HG02678 (cell line): ENCODE data around the gene MKLN1.
"Not testable (repeated sequence)": the region's sequence is repeated elsewhere in the genome, so short reads cannot be mapped to it uniquely, and the experiment has no call there.

Source experiments
- ATAC-seq: cut with Tn5 transposase; IDR thresholded peaks from one replicate; pipeline ENCODE4 v1.9.1; 2021; ENCODE audit warnings: mild to moderate bottlenecking, moderate library complexity; ENCODE audit not compliant: unreplicated experiment

Gene MKLN1

GRCh38 chr7:131388126-131388525 is 60.5 kb downstream of the MKLN1 start:
- no peak for ATAC-seq

GRCh38 chr7:131390275-131390674 is 62.6 kb downstream of the MKLN1 start:
- no peak for ATAC-seq

- no peak for ATAC-seq
Measured at GRCh38 chr7:131391145-131391544, 63.5 kb downstream of the MKLN1 start.

GRCh38 chr7:131400681-131401176 is 73.1 kb downstream of the MKLN1 start:
- ATAC-seq: no peak

GRCh38 chr7:131401194-131401593 is 73.5 kb downstream of the MKLN1 start:
- ATAC-seq: no peak

- no peak for ATAC-seq
Measured at GRCh38 chr7:131403322-131403721, 75.6 kb downstream of the MKLN1 start.

DNA sequence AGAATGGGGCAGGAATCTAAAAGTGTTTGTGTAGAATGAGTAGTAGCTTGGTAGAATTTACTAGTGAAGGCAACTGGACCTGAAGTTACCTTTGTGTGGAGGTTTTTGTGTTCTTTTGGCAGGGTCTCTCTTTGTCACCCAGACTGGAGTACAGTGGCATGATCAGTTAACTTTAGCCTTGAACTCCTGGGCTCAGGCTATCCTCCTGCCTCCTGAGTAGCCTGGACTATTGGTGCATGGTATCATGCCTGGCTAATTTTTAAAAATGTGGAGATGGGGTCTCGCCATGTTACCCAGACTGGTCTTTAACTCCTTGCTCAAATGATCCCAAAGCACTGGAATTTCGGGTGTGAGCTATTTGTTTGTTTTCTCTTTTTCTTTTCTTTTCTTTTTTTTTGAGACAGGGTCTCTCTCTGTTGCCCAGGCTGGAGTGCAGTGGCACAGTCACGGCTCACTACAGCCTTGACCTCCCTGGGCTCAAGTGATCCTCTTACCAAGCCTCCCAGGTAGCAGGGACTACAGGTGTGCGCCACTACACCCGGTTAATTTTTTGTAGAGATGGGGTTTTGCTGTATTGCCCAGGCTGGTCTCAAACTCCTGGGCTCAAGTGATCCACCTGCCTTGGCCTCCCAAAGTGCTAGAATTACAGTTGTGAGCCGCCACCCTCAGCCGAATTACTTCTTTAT is 76.7 kb downstream of the MKLN1 start:
- ATAC-seq: no peak

DNA sequence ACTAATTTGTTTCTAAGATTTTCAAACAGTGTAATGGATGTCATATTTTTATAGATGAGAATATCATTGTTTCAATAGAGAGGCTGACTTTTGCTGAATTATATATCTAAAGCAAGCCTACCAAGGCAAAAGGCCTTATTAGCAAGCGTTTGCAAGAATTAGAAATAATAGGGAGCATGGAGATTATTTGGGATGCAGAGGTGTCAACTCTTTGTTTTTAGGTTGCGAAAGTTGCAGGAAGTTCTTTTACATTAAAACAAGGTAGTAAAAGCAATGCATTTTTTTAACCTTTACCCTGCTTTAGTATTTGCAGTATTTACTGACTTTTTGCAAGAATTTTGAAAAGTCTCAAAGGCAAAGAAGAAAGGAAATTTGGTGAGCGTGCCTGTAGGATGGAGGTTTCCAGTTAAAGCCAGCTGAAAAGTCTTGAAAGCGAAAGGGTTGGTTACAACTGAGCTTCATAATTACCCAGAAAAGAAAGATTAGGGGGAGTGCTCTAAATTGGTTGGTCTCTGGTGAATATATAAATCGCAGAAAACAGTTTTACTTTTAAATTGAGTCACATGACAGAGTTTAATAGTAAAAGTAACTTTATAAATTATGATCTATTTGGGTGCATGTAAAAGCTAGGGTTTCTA is 81.6 kb downstream of the MKLN1 start:
- ATAC-seq: no peak

DNA sequence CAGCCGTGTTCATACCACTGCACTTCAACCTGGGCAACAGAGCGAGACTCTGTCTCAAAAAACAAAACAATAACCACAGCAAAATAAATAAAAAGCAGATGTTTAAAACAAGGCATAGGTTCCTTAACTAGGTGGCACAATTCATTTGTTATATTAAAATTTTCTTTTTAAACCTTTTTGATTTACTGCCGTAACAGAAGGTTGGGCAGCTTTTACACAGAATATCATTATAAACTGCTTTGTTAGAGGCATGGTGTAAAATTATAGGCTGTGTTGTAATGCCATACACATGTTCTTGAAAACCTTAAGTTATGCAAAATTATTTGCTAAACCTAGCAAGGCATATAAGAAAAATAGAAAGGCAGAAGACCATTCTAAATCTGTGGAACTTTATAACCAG is 84.4 kb downstream of the MKLN1 start:
- ATAC-seq: no peak

DNA sequence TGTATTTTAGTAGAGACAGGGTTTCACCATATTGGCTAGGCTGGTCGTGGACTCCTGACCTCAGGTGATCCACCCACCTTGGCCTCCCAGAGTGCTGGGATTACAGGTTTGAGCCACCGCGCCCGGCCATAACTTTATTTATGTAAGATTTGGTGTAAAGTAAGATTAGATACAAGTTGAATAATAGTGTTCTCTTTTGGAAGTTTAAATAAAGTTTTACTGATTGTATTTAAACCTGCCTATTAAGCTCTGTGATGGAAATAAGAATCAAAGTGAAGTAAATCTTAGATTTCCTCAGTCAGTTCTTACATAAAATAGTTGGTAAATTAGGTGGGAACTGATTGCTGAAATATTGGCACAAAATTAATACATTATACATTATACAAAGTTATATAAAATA is 86.0 kb downstream of the MKLN1 start:
- no peak for ATAC-seq

DNA sequence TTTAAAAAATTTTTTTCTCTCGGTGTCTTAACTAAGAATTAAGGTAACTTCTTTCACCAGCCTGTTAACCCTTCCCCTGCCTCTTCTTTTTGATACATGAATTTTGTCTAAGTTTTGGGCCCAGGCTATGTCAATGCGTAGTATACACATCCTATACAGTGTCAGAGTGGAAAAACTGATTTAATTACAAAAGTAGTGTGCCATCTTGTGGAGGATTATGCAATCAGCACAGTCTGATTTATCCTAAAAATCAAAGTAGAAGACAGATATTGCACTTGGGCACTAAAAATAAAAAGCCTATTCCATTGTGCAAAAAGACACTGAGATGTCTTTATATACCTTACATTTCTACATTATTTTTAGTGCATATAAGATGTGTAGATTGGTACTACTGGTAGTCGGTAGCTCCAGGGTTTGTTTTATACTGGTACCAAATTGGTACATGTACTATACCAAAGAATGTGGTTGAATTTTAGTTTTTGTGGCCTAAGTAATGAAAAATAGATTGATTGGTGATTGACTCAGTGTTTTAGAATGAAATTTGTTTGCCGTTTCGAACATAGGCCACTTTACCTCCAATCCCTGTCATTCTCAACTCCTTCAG is 96.6 kb downstream of the MKLN1 start:
- ATAC-seq: no peak

DNA sequence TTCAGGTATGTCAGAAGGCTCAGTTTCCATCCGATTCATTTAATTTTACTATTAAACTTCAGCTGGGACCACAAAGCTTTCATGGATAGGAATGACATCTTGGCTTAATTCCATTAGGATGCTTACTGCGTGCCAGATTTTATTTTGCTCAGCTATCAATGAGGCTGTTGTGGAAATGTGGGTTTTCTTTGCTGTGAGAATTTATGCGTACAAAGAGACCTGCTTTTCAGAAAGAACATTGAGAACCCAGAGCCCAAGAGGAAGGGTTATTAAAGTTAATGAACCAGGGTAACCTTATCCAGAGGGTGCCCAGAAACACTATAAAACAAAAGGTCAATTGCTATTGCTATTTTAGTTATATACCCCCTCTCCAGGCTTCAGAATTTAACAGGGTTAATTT is 98.3 kb downstream of the MKLN1 start:
- ATAC-seq: no peak

DNA sequence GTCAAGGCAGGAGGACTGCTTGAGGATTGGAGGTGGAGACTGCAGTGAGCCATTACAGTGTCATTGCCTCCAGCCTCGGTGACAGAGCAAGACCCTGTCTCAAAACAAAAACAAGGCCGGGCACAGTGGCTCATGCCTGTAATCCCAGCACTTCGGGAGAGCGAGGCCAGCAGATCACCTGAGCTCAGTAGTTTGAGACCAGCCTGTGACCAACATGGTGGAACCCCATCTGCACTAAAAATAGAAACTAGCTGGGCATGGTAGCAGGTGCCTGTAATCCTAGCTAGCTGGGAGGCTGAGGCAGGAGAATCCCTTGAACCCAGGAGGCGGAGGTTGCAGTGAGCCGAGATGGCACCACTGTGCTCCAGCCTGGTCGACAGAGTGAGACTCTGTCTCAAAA is 103.2 kb downstream of the MKLN1 start:
- not testable (repeated sequence) for ATAC-seq

DNA sequence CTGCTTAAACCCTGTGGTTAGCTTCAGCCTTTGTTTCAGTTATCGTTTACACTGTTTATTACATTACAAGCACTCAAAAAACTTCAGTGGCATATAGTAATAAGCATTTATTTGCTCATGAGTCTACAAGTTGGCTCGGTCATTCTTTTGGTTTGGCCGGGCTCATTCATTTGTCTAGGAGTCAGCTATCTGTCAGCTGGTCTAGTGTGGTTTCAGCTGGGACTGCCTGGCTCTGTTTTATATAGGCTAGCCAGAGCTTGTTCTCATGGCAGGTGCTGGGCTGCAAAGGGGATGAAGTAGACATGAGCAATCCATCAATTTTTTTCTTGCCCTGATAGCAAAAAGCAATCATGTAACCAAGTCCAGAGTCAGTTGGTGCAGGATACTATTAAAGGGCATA is 103.6 kb downstream of the MKLN1 start:
- no peak for ATAC-seq

DNA sequence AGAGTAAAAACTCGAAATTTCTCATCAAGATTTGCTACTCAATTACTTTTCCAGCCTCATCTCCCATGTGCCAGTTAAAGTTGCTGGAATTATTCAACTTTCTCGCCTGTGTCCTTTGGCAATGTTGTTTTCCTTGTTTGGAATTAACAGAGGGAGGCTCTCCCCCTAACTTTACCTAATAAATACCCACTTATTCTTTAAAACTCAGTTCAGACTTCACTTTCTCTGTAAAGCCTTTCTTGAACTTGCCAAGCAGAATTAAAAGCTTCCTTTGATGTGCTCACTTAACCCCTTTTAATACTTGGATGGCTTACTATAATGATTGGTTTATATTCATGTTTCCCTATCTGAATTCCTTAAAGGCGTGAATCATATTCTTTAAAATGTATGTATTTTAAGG is 104.1 kb downstream of the MKLN1 start:
- no peak for ATAC-seq

DNA sequence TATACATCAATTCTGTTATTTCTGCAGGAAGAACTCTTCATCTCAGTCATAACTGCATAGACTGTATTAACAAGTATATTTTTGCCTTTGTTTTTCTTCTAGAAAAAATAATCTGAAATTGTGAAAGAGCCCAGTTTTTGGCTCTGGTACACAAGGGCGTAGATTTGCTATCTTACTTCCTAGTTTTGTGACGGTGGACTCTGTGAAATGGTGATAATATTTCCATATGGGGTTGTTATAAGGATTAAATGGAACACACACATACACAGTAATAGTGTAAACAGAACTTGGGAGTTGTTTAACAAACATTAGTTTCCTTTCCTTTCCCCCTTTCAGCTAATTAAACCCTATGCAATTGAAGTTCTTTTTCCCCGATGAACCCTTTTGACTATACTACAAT is 108.7 kb downstream of the MKLN1 start:
- ATAC-seq: no peak

DNA sequence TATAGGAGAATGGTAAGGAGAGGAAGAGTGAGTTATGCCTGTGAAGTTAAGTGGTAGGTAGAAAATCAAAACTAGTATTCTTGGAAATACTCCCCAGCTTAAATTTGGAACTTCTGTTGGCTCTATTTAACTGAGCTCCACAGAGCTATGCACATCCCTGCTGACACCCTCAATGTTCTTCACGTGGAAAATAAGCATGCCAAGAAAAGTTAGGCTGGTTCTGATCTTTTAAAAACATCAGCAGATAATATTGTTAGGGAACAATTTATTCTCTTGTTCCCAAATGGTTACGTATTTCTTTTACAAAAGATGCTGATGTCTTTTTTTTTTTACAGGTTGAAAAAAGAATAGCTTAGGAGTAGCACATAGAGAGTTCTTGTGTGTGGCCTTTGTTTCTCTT is 111.3 kb downstream of the MKLN1 start:
- ATAC-seq: no peak

- ATAC-seq: no peak
Measured at GRCh38 chr7:131443496-131443895, 115.8 kb downstream of the MKLN1 start.

DNA sequence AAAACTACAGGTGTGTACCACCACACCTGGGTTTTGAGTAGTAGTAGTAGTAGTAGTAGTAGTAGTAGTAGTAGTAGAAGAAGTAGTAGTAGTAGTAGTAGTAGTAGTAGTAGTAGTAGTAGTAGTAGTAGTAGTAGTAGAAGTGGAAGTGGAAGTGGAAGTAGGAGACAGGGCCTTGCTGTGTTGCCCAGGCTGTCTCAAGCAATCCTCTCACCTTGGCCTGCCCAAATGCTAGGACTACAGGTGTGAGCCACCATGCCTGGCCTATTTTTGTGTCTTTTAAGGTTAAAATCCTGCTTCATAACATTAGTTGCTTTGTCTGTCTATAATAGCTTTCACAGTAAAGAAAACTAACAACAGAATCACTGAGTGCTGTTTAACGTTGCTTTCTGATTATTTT is 117.0 kb downstream of the MKLN1 start:
- ATAC-seq: no peak

- ATAC-seq: no peak
Measured at GRCh38 chr7:131449373-131449902, 121.8 kb downstream of the MKLN1 start.

DNA sequence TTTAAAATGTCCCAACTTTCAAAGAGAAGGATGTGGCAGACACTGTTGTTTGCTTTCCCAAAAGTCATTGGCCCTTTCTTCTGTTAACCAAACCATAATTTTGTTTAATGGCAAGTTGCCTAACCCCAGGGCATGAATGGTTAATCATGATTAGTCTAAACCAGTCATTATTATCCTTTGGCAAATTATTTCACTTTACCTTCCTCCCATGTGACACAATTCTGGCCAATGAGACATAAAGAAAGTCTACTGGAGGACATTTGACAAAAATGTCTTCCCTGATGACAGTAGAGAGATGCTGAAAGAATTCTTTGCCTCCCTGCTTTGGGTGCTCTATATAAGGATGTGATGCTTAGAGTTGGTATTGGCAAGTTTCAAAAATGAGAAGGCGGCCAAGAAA is 126.8 kb downstream of the MKLN1 start:
- ATAC-seq: no peak

DNA sequence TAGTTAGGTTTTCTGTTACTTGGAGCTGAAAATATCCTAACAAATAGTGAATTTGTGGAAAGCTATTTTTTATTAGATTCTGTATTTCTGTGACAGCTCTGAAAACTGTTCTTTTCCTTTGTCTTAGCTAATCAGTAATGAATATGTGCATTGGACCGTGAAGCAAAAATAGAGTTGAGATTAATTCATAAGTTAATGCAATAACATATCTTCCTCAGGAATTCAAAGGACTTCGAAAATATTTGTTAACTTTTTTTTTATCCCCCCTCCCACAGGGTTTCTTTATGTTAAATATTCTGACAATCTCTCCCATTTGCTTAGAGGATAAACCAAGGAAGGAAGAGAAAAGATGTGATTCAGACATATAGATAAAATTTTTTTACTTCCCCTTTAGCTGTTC is 127.3 kb downstream of the MKLN1 start:
- no peak for ATAC-seq
